Measurements from ENCODE around the gene MAPKAPK5.

- TF ChIP-seq CTCF (IDR thresholded peaks at IDR 0.05; ENCODE audit: borderline replicate concordance, extremely low read depth, low read length, poor library complexity, severe bottlenecking) (no peak), EZH2 (IDR thresholded peaks at IDR 0.05; ENCODE audit: borderline replicate concordance, low read depth, low read length, severe bottlenecking) (no peak)
Measured at GRCh38 chr12:111881716-111882115, 39.7 kb downstream of the MAPKAPK5 start.

All from DND-41 (cell line).